Measurements from ENCODE around the gene RTN4IP1. TPM values are rescaled to one million over a fixed set of nuclear protein-coding genes. Genes with fewer than 3 reads are reported as not detected.

The RTN4IP1 gene
- total RNA-seq, 1 experiment from 2014 or later: 12.5 TPM

- no peaks in the 10 kb centered on the region for H3K27me3 ChIP-seq (ENCODE audit: insufficient read depth, low read length)
These were observed 37.7 kb upstream of the RTN4IP1 start for GRCh38 chr6:106667022-106667402.

More at GRCh38 chr6:106667022-106667402, 37.7 kb upstream of the RTN4IP1 start:
- peak overlapping the region; percentile 42 to 93 (median 87) for H3K27ac Mint-ChIP-seq
- no peaks in the 10 kb centered on the region for H3K79me2 ChIP-seq (ENCODE audit: insufficient read depth, low read length)
- no peak overlapping the region for H2BK5ac ChIP-seq (ENCODE audit: insufficient read length, low read length)
- no peak overlapping the region for H2AK5ac ChIP-seq (ENCODE audit: insufficient read length, low read length)
- H3K9me3 Mint-ChIP-seq: no peaks in the 10 kb centered on the region
- H3K9ac ChIP-seq (ENCODE audit: extremely low read depth, insufficient read length, low read length): no peak overlapping the region
- no peaks in the 10 kb centered on the region for H3K27me3 Mint-ChIP-seq (ENCODE audit: low read depth)
- no CpG with 5 or more reads among the region's 4 CpGs for WGBS (ENCODE audit: extremely low coverage, insufficient read length, low lambda C conversion rate)
- no peak overlapping the region for H3K23ac ChIP-seq (ENCODE audit: insufficient read length, low read depth, low read length)
- peaks cover 27 to 32% of the 10 kb centered on the region in 2 experiments for H3K4me1 Mint-ChIP-seq
- no peak overlapping the region for H4K8ac ChIP-seq (replicated peaks; ENCODE audit: insufficient read length, low read depth, low read length)
- H3K4me3 Mint-ChIP-seq: 0 out of 5 replicates have a peak overlapping the region, but pooled peaks of 1 of the 2 experiments have one; percentile 50
- no peak overlapping the region for H2BK12ac ChIP-seq (ENCODE audit: insufficient read length, low read depth, low read length)
- TF ChIP-seq CTCF (conservative IDR thresholded peaks at IDR 0.05): no peak
- DNase-seq: no peak
- no peaks in the 10 kb centered on the region for H3K23me2 ChIP-seq (ENCODE audit: insufficient read length, low read depth, low read length, poor library complexity, severe bottlenecking)
- peak overlapping the region; percentile 88 for H3K27ac ChIP-seq (ENCODE audit: insufficient read length, low read depth, low read length)
- H3K4me1 ChIP-seq (ENCODE audit: insufficient read depth, low read length): peaks cover 5% of the 10 kb centered on the region; the same call in 1 of the 2 replicates
- no peaks in the 10 kb centered on the region for H3K9me3 ChIP-seq (ENCODE audit: control insufficient read depth, low read depth, low read length)
- no peak overlapping the region for H4K91ac ChIP-seq (ENCODE audit: insufficient read length, low read depth, low read length)
- no peak overlapping the region for H2BK15ac ChIP-seq (ENCODE audit: low read depth, low read length)
- no peak overlapping the region for H4K5ac ChIP-seq (ENCODE audit: insufficient read length, low read depth, low read length)
- H3K56ac ChIP-seq (ENCODE audit: insufficient read length, low read depth, low read length): no peak overlapping the region
- H3K79me1 ChIP-seq (ENCODE audit: insufficient read depth, low read depth, low read length, poor library complexity, severe bottlenecking): no peaks in the 10 kb centered on the region
- H2AFZ ChIP-seq (ENCODE audit: low read length): no peak overlapping the region
- H2BK20ac ChIP-seq (ENCODE audit: low read depth, low read length, poor library complexity, severe bottlenecking): no peak overlapping the region
- H4K20me1 ChIP-seq (ENCODE audit: control insufficient read depth, insufficient read depth, insufficient read length): no peaks in the 10 kb centered on the region
- no peak overlapping the region for H2BK120ac ChIP-seq (ENCODE audit: low read depth, low read length, poor library complexity, severe bottlenecking)
- no peak overlapping the region for H3T11ph ChIP-seq (ENCODE audit: low read length)
- no peak overlapping the region for H3K18ac ChIP-seq (ENCODE audit: insufficient read length, low read depth, low read length)
- no peak overlapping the region for H3K14ac ChIP-seq (ENCODE audit: insufficient read depth, low read length)
- peaks cover 20 to 31% (median 25%) of the 10 kb centered on the region in 3 experiments; a peak in 6 of 7 replicates for H3K36me3 Mint-ChIP-seq (ENCODE audit: insufficient read depth in 1 of 3, low read depth in 3 of 3)
- H3K4ac ChIP-seq (ENCODE audit: low read depth, low read length): no peak overlapping the region
- H3K4me2 ChIP-seq (ENCODE audit: insufficient read depth, insufficient read length, low read length): peak overlapping the region; percentile 39

All from H9 (cell line).